K562 (cell line): ENCODE data around the gene FADS1.

ENCODE experiments used
- ARHGAP35 ChIP-seq: fragments of 450-650 bp; IDR thresholded peaks from 2 replicates; pipeline ENCODE4 v1.6.1; 2018; ENCODE audit not compliant: partially characterized antibody
- ATF3 ChIP-seq, 2 experiments: fragments of 450-650 bp in 1 of 2; sonication (generic) in 1 of 2; formaldehyde crosslinking in 1 of 2; IDR thresholded peaks in 1 of 2; conservative IDR thresholded peaks in 1 of 2; 2 replicates each; pipeline versions ENCODE4 v1.6.1 to v1.8.1; 2016 to 2023; ENCODE audit warnings: mild to moderate bottlenecking in 2 of 2, moderate library complexity in 2 of 2, inconsistent platforms in 1 of 2, missing genetic modification reagents in 1 of 2
- BACH1 ChIP-seq: fragments of 200-800 bp; sonication (Bioruptor generic); IDR thresholded peaks from 2 replicates; pipeline ENCODE4 v1.6.1; 2016; ENCODE audit warnings: missing genetic modification characterization, missing compliant biosample characterization
- CBFB ChIP-seq: sonication (generic); formaldehyde crosslinking; IDR thresholded peaks from 2 replicates; pipeline ENCODE4 v1.4.0; 2020; ENCODE audit warnings: mild to moderate bottlenecking, missing genetic modification reagents
- CTCF ChIP-seq, 3 experiments: IDR thresholded peaks in 2 of 3; conservative IDR thresholded peaks in 1 of 3; 2 replicates each; pipeline ENCODE4 v1.5.1; 2011 to 2012; ENCODE audit warnings: low read length in 3 of 3, mild to moderate bottlenecking in 3 of 3, control low read depth in 2 of 3, improper control_type of control experiment in 1 of 3, inconsistent platforms in 1 of 3, low read depth in 1 of 3, mixed read lengths in 1 of 3, moderate library complexity in 1 of 3; ENCODE audit not compliant: insufficient read depth in 2 of 3
- ETS1 ChIP-seq: conservative IDR thresholded peaks from 2 replicates; pipeline ENCODE4 v1.6.1; 2011; ENCODE audit warnings: low read depth, mild to moderate bottlenecking, low read length; ENCODE audit not compliant: control insufficient read depth
- FOXA1 ChIP-seq: fragments of 450-650 bp; IDR thresholded peaks from 2 replicates; pipeline ENCODE4 v1.6.1; 2016; ENCODE audit warnings: mild to moderate bottlenecking, borderline replicate concordance
- FOXA3 ChIP-seq, 2 experiments: fragments of 450-650 bp in 1 of 2; sonication (generic) in 1 of 2; formaldehyde crosslinking; IDR thresholded peaks in 1 of 2; conservative IDR thresholded peaks in 1 of 2; 2 replicates each; pipeline versions ENCODE4 v1.4.0 to v1.8.0; 2020 to 2022; ENCODE audit warnings: mild to moderate bottlenecking in 2 of 2, missing genetic modification reagents in 1 of 2
- NFATC3 ChIP-seq: fragments of 450-650 bp; IDR thresholded peaks from 2 replicates; pipeline ENCODE4 v1.6.1; 2017; ENCODE audit warnings: mild to moderate bottlenecking
- RBBP5 ChIP-seq: fragments of 200-600 bp; sonication (generic); IDR thresholded peaks from 2 replicates; pipeline ENCODE4 v1.6.1; 2012; ENCODE audit warnings: borderline replicate concordance, mild to moderate bottlenecking, low read length, control low read depth, inconsistent platforms; ENCODE audit not compliant: insufficient read depth, poor library complexity, severe bottlenecking
- RBM39 ChIP-seq: fragments of 200-400 bp; formaldehyde crosslinking; optimal IDR thresholded peaks from 2 replicates; pipeline ENCODE3; 2018; ENCODE audit warnings: low read depth, low read length
- TFAM ChIP-seq: fragments of 250-450 bp; sonication (Bioruptor Pico); conservative IDR thresholded peaks from 2 replicates; pipeline ENCODE4 v1.5.0; 2021; ENCODE audit warnings: mild to moderate bottlenecking, moderate library complexity
- ZNF274 ChIP-seq: IDR thresholded peaks from 2 replicates; pipeline ENCODE4 v1.6.1; 2011; ENCODE audit warnings: low read depth, mild to moderate bottlenecking, low read length, moderate library complexity, borderline replicate concordance
- ZNF280B ChIP-seq: fragments of 250-450 bp; sonication (Bioruptor Pico); IDR thresholded peaks from 2 replicates; pipeline ENCODE4 v1.5.1; 2021; ENCODE audit warnings: mild to moderate bottlenecking

GRCh38 chr11:61816736-61817455 lies at the start of gene FADS1:
- TF ChIP-seq NFATC3 (no peak), ARHGAP35 (no peak), CTCF (IDR thresholded peaks at IDR 0.05 in 2 of 3, conservative IDR thresholded peaks at IDR 0.05 in 1 of 3; ENCODE audit: insufficient read depth in 2 of 3, low read depth in 1 of 3, low read length in 3 of 3) (peak; percentile 72 to 93 (median 89)), BACH1 (tag) (no peak), CBFB (CRISPR knock-in tag) (no peak), ZNF274 (no peak), RBM39 (no peak), ETS1 (peak; percentile 85; the same call in 1 of the 2 replicates), ZNF280B (CRISPR knock-in tag) (no peak), TFAM (no peak), RBBP5 (peak; percentile 31), FOXA3 (CRISPR knock-in tag; conservative IDR thresholded peaks at IDR 0.05 in 1 of 2, IDR thresholded peaks at IDR 0.05 in 1 of 2) (peak in 1 of 2 experiments; percentile 35; a peak in 1 of 4 replicates), FOXA1 (no peak), ATF3 (IDR thresholded peaks at IDR 0.05) (no peak), ATF3 (CRISPR knock-in tag; conservative IDR thresholded peaks at IDR 0.05) (no peak; the same call in 1 of the 2 replicates)
